GM19452 (cell line): Measurements from ENCODE around the gene ARHGAP8.
"Not testable (repeated sequence)": the region's sequence is repeated elsewhere in the genome, so short reads cannot be mapped to it uniquely, and the experiment has no call there.

Source experiments
- ATAC-seq: cut with Tn5 transposase; IDR thresholded peaks from one replicate; pipeline ENCODE4 v1.9.1; 2021; ENCODE audit not compliant: unreplicated experiment

ARHGAP8 gene

GRCh38 chr22:44884562-44884961 lies 132.2 kb downstream of the ARHGAP8 start:
- no peak for ATAC-seq

GRCh38 chr22:44884968-44885805 lies 132.8 kb downstream of the ARHGAP8 start:
- no peak for ATAC-seq

- no peak for ATAC-seq
These were observed 133.5 kb downstream of the ARHGAP8 start for GRCh38 chr22:44885806-44886360.

- ATAC-seq, result no peak
These were observed 135.6 kb downstream of the ARHGAP8 start for GRCh38 chr22:44887941-44888366.

- no peak for ATAC-seq
These were observed 136.3 kb downstream of the ARHGAP8 start for GRCh38 chr22:44888491-44889254.

- no peak for ATAC-seq
These were observed 137.0 kb downstream of the ARHGAP8 start for GRCh38 chr22:44889255-44889878.

- no peak for ATAC-seq
These were observed 138.3 kb downstream of the ARHGAP8 start for GRCh38 chr22:44890416-44891292.

- ATAC-seq, result no peak
These were observed 138.9 kb downstream of the ARHGAP8 start for GRCh38 chr22:44891293-44891747.

- ATAC-seq, result no peak
These were observed 139.4 kb downstream of the ARHGAP8 start for GRCh38 chr22:44891791-44892190.

GRCh38 chr22:44892243-44892642 lies 139.9 kb downstream of the ARHGAP8 start:
- no peak for ATAC-seq

GRCh38 chr22:44892803-44893730 lies 140.7 kb downstream of the ARHGAP8 start:
- ATAC-seq, result no peak

GRCh38 chr22:44893731-44894080 lies 141.3 kb downstream of the ARHGAP8 start:
- no peak for ATAC-seq

- no peak for ATAC-seq
These were observed 141.9 kb downstream of the ARHGAP8 start for GRCh38 chr22:44894321-44894720.

GRCh38 chr22:44894782-44895181 lies 142.4 kb downstream of the ARHGAP8 start:
- ATAC-seq, result no peak

GRCh38 chr22:44895296-44896055 lies 143.1 kb downstream of the ARHGAP8 start:
- no peak for ATAC-seq

- ATAC-seq, result no peak
These were observed 145.9 kb downstream of the ARHGAP8 start for GRCh38 chr22:44898236-44898635.

GRCh38 chr22:44901301-44901700 lies 148.9 kb downstream of the ARHGAP8 start:
- ATAC-seq, result no peak

GRCh38 chr22:44903164-44903563 lies 150.8 kb downstream of the ARHGAP8 start:
- not testable (repeated sequence) for ATAC-seq
